Amniotic stem cell (primary cell): ENCODE data around the gene ZNF697.
"Not testable (repeated sequence)": the region's sequence is repeated elsewhere in the genome, so short reads cannot be mapped to it uniquely, and the experiment has no call there.

Experiments
- DNase-seq: peaks from one replicate; lab custom pipeline; 2025; lab: John Stamatoyannopoulos, UW

Gene ZNF697

GRCh38 chr1:119602789-119603188, 45.3 kb downstream of the ZNF697 start:
- DNase-seq: not testable (repeated sequence)

- no peak for DNase-seq
Observed at GRCh38 chr1:119602169-119602568, 45.9 kb downstream of the ZNF697 start.

DNA sequence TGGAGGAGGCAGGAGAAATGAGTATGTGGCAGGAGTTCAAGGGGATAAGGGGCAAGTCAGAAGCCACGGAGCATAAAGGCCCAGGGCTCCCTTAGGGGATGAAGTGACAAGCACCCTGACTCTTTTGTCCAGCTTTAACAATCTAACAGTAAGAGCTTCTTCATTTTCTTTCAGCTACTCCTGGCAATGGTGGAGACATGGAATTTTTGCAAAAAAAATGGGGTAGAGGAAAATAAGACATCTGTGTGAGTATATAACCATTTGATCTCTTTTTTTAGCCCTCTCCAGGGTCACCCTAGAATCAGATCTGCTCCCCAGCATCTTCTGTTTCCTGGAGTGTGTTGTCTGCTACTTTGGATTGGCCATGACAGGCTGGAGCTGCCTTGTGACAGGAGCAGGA, 47.1 kb downstream of the ZNF697 start:
- DNase-seq: no peak

GRCh38 chr1:119600561-119600960, 47.5 kb downstream of the ZNF697 start:
- DNase-seq: no peak

GRCh38 chr1:119595606-119596005, 52.5 kb downstream of the ZNF697 start:
- DNase-seq: no peak

- DNase-seq: no peak
Observed at GRCh38 chr1:119595168-119595567, 52.9 kb downstream of the ZNF697 start.

DNA sequence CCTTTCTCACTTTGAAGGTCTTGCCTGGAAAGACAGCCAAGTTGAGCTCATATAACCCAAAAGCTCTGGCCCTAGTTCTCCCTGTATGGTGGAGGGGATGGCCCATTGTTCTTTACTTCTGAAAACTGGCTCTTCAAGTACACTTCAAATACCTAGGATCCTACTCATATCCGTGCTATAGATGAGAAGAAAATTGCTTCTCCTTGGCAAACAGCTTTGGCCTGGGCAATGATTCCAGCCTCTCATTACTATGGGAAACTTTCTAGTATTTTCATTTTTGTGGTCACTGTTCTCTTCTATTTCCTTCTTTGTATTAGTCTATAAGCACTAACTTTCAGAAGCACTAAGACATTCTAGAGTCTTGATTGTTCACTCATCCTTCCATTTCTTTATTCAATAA, 53.7 kb downstream of the ZNF697 start:
- DNase-seq: no peak

DNA sequence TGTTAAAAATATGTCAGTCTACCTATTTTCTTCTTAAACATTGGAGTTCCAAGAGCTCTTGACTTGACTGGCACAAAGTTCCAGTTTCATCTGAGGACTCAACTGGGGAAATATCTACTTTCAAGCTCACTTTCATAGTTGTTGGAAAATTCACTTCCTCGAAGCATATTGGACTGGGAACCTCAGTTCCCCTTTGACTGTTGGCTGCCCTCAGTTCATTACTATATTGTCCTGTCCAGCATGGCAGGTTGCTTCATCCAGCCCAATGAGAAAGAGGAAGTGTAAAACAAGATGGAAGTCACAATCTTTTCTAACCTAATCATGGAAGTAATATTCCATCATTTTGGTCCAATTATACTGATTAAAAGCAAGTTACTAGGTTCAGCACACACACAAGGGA, 54.3 kb downstream of the ZNF697 start:
- no peak for DNase-seq

- DNase-seq: no peak
Observed at GRCh38 chr1:119590393-119590792, 57.7 kb downstream of the ZNF697 start.

- no peak for DNase-seq
Observed at GRCh38 chr1:119588621-119589020, 59.4 kb downstream of the ZNF697 start.

GRCh38 chr1:119587341-119587740, 60.7 kb downstream of the ZNF697 start:
- DNase-seq: no peak

GRCh38 chr1:119585801-119586200, 62.3 kb downstream of the ZNF697 start:
- not testable (repeated sequence) for DNase-seq

DNA sequence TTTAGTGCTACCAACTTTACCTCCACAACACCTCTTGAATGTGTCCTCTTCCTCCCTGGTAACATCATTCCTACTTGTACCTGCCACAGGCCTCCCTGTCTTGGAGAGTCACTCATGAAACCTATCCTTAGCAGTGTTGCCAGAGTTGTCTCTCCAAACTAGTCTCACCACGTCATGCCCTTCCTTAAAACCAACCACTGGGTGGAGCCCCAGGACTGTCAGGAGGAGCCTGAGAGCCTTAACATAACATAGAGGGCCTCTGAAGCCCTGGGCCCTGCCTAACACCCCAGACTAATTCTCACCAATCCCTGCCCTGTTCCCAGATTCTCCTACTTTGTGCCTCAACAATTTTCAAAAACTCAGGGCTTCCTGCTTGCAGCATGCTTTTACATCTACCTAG, 65.3 kb downstream of the ZNF697 start:
- peak; percentile 23 for DNase-seq

DNA sequence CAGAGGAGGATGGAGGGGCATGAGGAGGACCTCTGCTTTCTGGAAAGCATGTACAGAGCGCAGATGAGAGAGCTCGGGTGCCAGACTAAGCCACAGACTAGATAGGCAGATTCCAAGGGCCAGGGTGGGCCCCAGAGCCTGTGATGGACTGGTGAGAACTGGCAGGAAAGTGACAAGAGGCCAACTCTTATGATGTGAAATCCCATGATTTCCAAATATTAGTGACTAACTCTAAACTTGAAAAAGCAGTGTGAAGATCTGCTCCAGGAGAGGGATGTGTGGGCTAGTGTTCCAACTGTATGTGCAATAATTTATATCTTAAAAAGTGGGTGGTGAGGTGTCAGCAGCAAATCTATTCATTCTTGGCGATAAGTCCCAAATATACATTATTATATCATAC, 67.0 kb downstream of the ZNF697 start:
- DNase-seq: not testable (repeated sequence)

- DNase-seq: no peak
Observed at GRCh38 chr1:119573886-119574285, 74.2 kb downstream of the ZNF697 start.

- not testable (repeated sequence) for DNase-seq
Observed at GRCh38 chr1:119569930-119570622, 78.0 kb downstream of the ZNF697 start.
